HepG2 (cell line): ENCODE results near the gene SIK3. TPM values are rescaled to one million over a fixed set of nuclear protein-coding genes. Genes with fewer than 3 reads are reported as not detected.

ENCODE experiments used
- CCAR2 ChIP-seq: fragments of 200-400 bp; formaldehyde crosslinking; optimal IDR thresholded peaks from 2 replicates; pipeline ENCODE3; 2018; ENCODE audit warnings: low read depth, mild to moderate bottlenecking, low read length, moderate library complexity
- MIER3 ChIP-seq: IDR thresholded peaks from 2 replicates; pipeline ENCODE4 v1.6.1; 2016; ENCODE audit warnings: missing compliant biosample characterization, borderline replicate concordance
- NFKBIZ ChIP-seq: IDR thresholded peaks from 2 replicates; pipeline ENCODE4 v1.6.1; 2018; ENCODE audit warnings: missing genetic modification reagents, missing compliant biosample characterization
- PHF5A ChIP-seq: IDR thresholded peaks from one replicate; pipeline ENCODE4 v1.6.1; 2018; ENCODE audit warnings: low read depth, missing genetic modification reagents; ENCODE audit not compliant: unreplicated experiment
- REPIN1 ChIP-seq: sonication (generic); formaldehyde crosslinking; IDR thresholded peaks from 2 replicates; pipeline ENCODE4 v1.8.0; 2022; ENCODE audit warnings: missing genetic modification reagents, low read depth, mild to moderate bottlenecking, borderline replicate concordance
- RERE ChIP-seq: IDR thresholded peaks from 2 replicates; pipeline ENCODE4 v1.6.1; 2016; ENCODE audit warnings: low read depth, missing genetic modification reagents, missing compliant biosample characterization
- TOE1 ChIP-seq: sonication (generic); formaldehyde crosslinking; IDR thresholded peaks from 2 replicates; pipeline ENCODE4 v1.4.0; 2020; ENCODE audit warnings: mild to moderate bottlenecking, missing genetic modification reagents
- U2AF2 ChIP-seq: fragments of 200-400 bp; formaldehyde crosslinking; IDR thresholded peaks from 2 replicates; pipeline ENCODE4 v1.6.1; 2017; ENCODE audit warnings: low read depth, mild to moderate bottlenecking, low read length
- ZBTB25 ChIP-seq: IDR thresholded peaks from 2 replicates; pipeline ENCODE4 v1.6.1; 2018; ENCODE audit warnings: missing genetic modification reagents
- ZMYM2 ChIP-seq: sonication (generic); formaldehyde crosslinking; IDR thresholded peaks from 2 replicates; pipeline ENCODE4 v1.8.0; 2022; ENCODE audit warnings: mild to moderate bottlenecking, missing genetic modification reagents
- ZNF264 ChIP-seq: sonication (generic); formaldehyde crosslinking; IDR thresholded peaks from 2 replicates; pipeline ENCODE4 v1.4.0; 2020; ENCODE audit warnings: missing genetic modification reagents
- ZNF569 ChIP-seq: sonication (generic); formaldehyde crosslinking; IDR thresholded peaks from 2 replicates; pipeline ENCODE4 v1.5.0; 2020; ENCODE audit warnings: mild to moderate bottlenecking, missing genetic modification reagents, moderate library complexity, borderline replicate concordance
- ZNF672 ChIP-seq: sonication (generic); formaldehyde crosslinking; IDR thresholded peaks from 2 replicates; pipeline ENCODE4 v1.8.1; 2022; ENCODE audit warnings: missing genetic modification reagents
- ZNF709 ChIP-seq: sonication (generic); formaldehyde crosslinking; IDR thresholded peaks from 2 replicates; pipeline ENCODE4 v1.5.0; 2020; ENCODE audit warnings: mild to moderate bottlenecking, missing genetic modification reagents
- polyA plus RNA-seq, 8 experiments: library from polyadenylated mRNA; depleted of rRNA in 3 of 8; stranded (reverse) in 7 of 8; unstranded in 1 of 8; fragments of >200 nt; fragmentation: Illumina TruSeq in 4 of 8; extraction: Trizol in 4 of 8; gene quantifications; 2 replicates each; pipeline versions ENCODE4 v1.2.1 to v1.2.3, GENCODE V29; 2011 to 2016; ENCODE audit warnings: low read depth in 4 of 8, missing spikeins in 1 of 8, mixed read lengths in 1 of 8; ENCODE audit not compliant: insufficient read depth in 1 of 8
- total RNA-seq, 5 experiments: library from RNA; depleted of rRNA; stranded (reverse); fragments of >200 nt; fragmentation: Illumina TruSeq; extraction: Trizol; gene quantifications; 2 replicates each; pipeline ENCODE4 v1.2.3, GENCODE V29; 2016; ENCODE audit warnings: low read depth in 1 of 5
- TF ChIP-seq, protein P1 (sequence below): sonication (generic); formaldehyde crosslinking; IDR thresholded peaks from 2 replicates; pipeline ENCODE4 v1.4.0; 2020; ENCODE audit warnings: missing genetic modification reagents
- TF ChIP-seq, protein P2 (sequence below): sonication (generic); formaldehyde crosslinking; IDR thresholded peaks from 2 replicates; pipeline ENCODE4 v1.5.0; 2020; ENCODE audit warnings: mild to moderate bottlenecking, low read depth, missing genetic modification reagents, borderline replicate concordance

SIK3 gene
- total and polyA plus RNA-seq, 2 of the 13 experiments (the other 11 are each of a cell fraction or from before 2014, with no cell fraction given) = 5.7 to 9.8 TPM

DNA sequence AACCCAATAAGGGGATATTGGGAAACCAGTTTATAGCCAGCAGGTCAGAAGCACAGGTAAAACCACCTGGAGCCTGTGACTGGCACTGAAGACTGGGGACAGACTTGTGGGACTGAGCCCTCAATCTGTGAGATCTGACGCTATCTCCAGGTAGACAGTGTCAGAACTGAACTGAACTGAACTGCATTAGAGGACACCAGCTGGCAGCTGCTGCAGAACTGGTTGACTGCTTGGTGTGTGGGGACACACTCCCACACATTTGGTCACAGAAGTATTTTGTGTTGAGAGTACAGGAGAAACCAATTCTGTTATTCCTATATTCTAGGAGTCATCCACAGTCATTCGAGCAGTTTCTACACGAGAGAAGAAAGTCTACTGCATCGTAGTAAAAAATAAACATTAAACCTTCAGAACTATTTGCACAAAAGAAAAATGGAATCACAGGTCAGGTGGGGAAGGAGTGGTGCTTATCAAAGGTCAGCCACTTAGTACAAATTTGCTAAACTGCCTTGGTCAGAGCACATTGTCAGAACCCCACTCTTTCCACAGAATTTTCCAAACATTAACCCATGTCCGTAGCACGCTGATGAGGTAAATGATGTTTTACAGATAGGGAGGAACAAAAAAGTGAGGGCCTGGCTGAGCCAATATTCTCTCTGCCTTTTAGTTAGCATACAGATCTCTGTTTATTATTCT is 77.2 kb downstream of the SIK3 start (continued):
- TF ChIP-seq ZMYM2 (CRISPR knock-in tag) (no peak), MIER3 (CRISPR knock-in tag) (no peak), U2AF2 (no peak), CCAR2 (no peak), ZNF672 (CRISPR knock-in tag) (no peak), TOE1 (CRISPR knock-in tag) (no peak), ZNF709 (CRISPR knock-in tag) (no peak), RERE (peak; percentile 71), ZBTB25 (no peak), REPIN1 (peak; percentile 72; the same call in 1 of the 2 replicates), ZNF264 (no peak), PHF5A (CRISPR knock-in tag) (peak; percentile 57), NFKBIZ (CRISPR knock-in tag) (peak; percentile 71; the same call in 1 of the 2 replicates), ZNF569 (CRISPR knock-in tag) (no peak)
- TF ChIP-seq, protein P1, sequence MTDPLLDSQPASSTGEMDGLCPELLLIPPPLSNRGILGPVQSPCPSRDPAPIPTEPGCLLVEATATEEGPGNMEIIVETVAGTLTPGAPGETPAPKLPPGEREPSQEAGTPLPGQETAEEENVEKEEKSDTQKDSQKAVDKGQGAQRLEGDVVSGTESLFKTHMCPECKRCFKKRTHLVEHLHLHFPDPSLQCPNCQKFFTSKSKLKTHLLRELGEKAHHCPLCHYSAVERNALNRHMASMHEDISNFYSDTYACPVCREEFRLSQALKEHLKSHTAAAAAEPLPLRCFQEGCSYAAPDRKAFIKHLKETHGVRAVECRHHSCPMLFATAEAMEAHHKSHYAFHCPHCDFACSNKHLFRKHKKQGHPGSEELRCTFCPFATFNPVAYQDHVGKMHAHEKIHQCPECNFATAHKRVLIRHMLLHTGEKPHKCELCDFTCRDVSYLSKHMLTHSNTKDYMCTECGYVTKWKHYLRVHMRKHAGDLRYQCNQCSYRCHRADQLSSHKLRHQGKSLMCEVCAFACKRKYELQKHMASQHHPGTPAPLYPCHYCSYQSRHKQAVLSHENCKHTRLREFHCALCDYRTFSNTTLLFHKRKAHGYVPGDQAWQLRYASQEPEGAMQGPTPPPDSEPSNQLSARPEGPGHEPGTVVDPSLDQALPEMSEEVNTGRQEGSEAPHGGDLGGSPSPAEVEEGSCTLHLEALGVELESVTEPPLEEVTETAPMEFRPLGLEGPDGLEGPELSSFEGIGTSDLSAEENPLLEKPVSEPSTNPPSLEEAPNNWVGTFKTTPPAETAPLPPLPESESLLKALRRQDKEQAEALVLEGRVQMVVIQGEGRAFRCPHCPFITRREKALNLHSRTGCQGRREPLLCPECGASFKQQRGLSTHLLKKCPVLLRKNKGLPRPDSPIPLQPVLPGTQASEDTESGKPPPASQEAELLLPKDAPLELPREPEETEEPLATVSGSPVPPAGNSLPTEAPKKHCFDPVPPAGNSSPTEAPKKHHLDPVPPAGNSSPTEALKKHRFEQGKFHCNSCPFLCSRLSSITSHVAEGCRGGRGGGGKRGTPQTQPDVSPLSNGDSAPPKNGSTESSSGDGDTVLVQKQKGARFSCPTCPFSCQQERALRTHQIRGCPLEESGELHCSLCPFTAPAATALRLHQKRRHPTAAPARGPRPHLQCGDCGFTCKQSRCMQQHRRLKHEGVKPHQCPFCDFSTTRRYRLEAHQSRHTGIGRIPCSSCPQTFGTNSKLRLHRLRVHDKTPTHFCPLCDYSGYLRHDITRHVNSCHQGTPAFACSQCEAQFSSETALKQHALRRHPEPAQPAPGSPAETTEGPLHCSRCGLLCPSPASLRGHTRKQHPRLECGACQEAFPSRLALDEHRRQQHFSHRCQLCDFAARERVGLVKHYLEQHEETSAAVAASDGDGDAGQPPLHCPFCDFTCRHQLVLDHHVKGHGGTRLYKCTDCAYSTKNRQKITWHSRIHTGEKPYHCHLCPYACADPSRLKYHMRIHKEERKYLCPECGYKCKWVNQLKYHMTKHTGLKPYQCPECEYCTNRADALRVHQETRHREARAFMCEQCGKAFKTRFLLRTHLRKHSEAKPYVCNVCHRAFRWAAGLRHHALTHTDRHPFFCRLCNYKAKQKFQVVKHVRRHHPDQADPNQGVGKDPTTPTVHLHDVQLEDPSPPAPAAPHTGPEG (CRISPR knock-in tag) = no peak
- TF ChIP-seq, protein P2, sequence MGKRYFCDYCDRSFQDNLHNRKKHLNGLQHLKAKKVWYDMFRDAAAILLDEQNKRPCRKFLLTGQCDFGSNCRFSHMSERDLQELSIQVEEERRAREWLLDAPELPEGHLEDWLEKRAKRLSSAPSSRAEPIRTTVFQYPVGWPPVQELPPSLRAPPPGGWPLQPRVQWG (CRISPR knock-in tag) = no peak
